Liver (tissue), 9 donors: ENCODE results near the gene KIRREL3. TPM values are rescaled to one million over a fixed set of nuclear protein-coding genes. Genes with fewer than 3 reads are reported as not detected.

ENCODE experiments used
- DNase-seq: peaks from one replicate; pipeline ENCODE4 v3.0.0-alpha.2; 2017; ENCODE audit warnings: low spot score
- H3K27ac ChIP-seq, 2 donors: one replicate each; pipeline ENCODE4 v1.7.0; 2013; ENCODE audit warnings: inconsistent platforms in 2 of 2, low read length in 2 of 2, control low read depth in 1 of 2, low read depth in 1 of 2, mild to moderate bottlenecking in 1 of 2
- H3K27me3 ChIP-seq, 4 donors: one replicate each; pipeline versions ENCODE4 v1.6.1 to v1.7.0; 2013; ENCODE audit warnings: low read length in 3 of 4, inconsistent platforms in 1 of 4, mild to moderate bottlenecking in 1 of 4, moderate library complexity in 1 of 4; ENCODE audit not compliant: control insufficient read depth in 4 of 4, insufficient read depth in 4 of 4
- H3K36me3 ChIP-seq, 4 donors: one replicate each; pipeline versions ENCODE4 v1.6.1 to v1.7.0; 2013; ENCODE audit warnings: low read length in 3 of 4, mild to moderate bottlenecking in 3 of 4, low read depth in 1 of 4, moderate library complexity in 1 of 4; ENCODE audit not compliant: control insufficient read depth in 4 of 4, insufficient read depth in 3 of 4
- H3K4me1 ChIP-seq, 4 donors: one replicate each; pipeline versions ENCODE4 v1.6.1 to v1.7.0; 2013; ENCODE audit warnings: low read length in 3 of 4, mild to moderate bottlenecking in 3 of 4, moderate library complexity in 1 of 4; ENCODE audit not compliant: control insufficient read depth in 4 of 4, insufficient read depth in 4 of 4
- H3K4me3 ChIP-seq, 3 donors: one replicate each; pipeline versions ENCODE4 v1.6.1 to v1.7.0; 2013; ENCODE audit warnings: low read length in 3 of 3, control low read depth in 1 of 3, low read depth in 1 of 3, mild to moderate bottlenecking in 1 of 3
- H3K9ac ChIP-seq, 2 donors: one replicate each; pipeline ENCODE4 v1.7.0; 2013; ENCODE audit warnings: low read length in 2 of 2, mild to moderate bottlenecking in 2 of 2, moderate library complexity in 2 of 2, control low read depth in 1 of 2, low read depth in 1 of 2
- H3K9me3 ChIP-seq, 4 donors: one replicate each; pipeline versions ENCODE4 v1.6.1 to v1.7.0; 2013; ENCODE audit warnings: low read length in 3 of 4; ENCODE audit not compliant: control insufficient read depth in 4 of 4
- EGR1 ChIP-seq, 2 donors: IDR thresholded peaks; 2 replicates each; pipeline ENCODE4 v1.6.1; 2016 to 2018; ENCODE audit warnings: antibody characterized with exemption in 2 of 2, low read depth in 2 of 2
- FOXA1 ChIP-seq: IDR thresholded peaks from 2 replicates; pipeline ENCODE4 v1.6.1; 2016; ENCODE audit warnings: antibody characterized with exemption
- FOXA2 ChIP-seq: IDR thresholded peaks from 2 replicates; pipeline ENCODE4 v1.6.1; 2016; ENCODE audit warnings: antibody characterized with exemption
- HNF4A ChIP-seq, 2 donors: conservative IDR thresholded peaks; 2 replicates each; pipeline ENCODE4 v1.6.1; 2016; ENCODE audit warnings: antibody characterized with exemption in 2 of 2, mild to moderate bottlenecking in 2 of 2
- HNF4G ChIP-seq: IDR thresholded peaks from 2 replicates; pipeline ENCODE4 v1.6.1; 2016; ENCODE audit warnings: antibody characterized with exemption
- JUND ChIP-seq, 2 donors: IDR thresholded peaks; 2 replicates each; pipeline ENCODE4 v1.6.1; 2016; ENCODE audit warnings: antibody characterized with exemption in 2 of 2
- RAD21 ChIP-seq, 2 donors: IDR thresholded peaks; 2 replicates each; pipeline ENCODE4 v1.6.1; 2016; ENCODE audit warnings: antibody characterized with exemption in 2 of 2, mild to moderate bottlenecking in 2 of 2
- RXRA ChIP-seq, 2 donors: IDR thresholded peaks; 2 replicates each; pipeline ENCODE4 v1.6.1; 2017 to 2018; ENCODE audit warnings: antibody characterized with exemption in 2 of 2, mild to moderate bottlenecking in 1 of 2
- SP1 ChIP-seq: IDR thresholded peaks from 2 replicates; pipeline ENCODE4 v1.6.1; 2018; ENCODE audit warnings: antibody characterized with exemption, mild to moderate bottlenecking
- TAF1 ChIP-seq: conservative IDR thresholded peaks from 2 replicates; pipeline ENCODE4 v1.6.1; 2016; ENCODE audit warnings: antibody characterized with exemption, mild to moderate bottlenecking
- YY1 ChIP-seq: IDR thresholded peaks from 2 replicates; pipeline ENCODE4 v1.6.1; 2016; ENCODE audit warnings: antibody characterized with exemption, mild to moderate bottlenecking
- WGBS: extraction: QIAGEN DNeasy Blood & Tissue Kit; methylation state at CpG from one replicate; pipeline ENCODE4 v1.1.7; 2013; 5-methylcytosine and 5-hydroxymethylcytosine counted together
- polyA plus RNA-seq, 2 donors: library from polyadenylated mRNA; stranded (reverse) in 1 of 2; unstranded in 1 of 2; fragments of 200-250 nt in 1 of 2; fragments of >200 nt in 1 of 2; fragmentation: Nextera tagmentation in 1 of 2; extraction: Ambion mirVana in 1 of 2; gene quantifications; one replicate each; pipeline versions ENCODE4 v1.2.1 to v1.2.3, GENCODE V29; 2013 to 2015
- total RNA-seq, 2 donors: library from RNA; depleted of rRNA; stranded (reverse); fragments of >200 nt; gene quantifications; one replicate each; pipeline ENCODE4 v1.2.3, GENCODE V29; 2014
- TF ChIP-seq, protein P1 (sequence below): IDR thresholded peaks from 2 replicates; pipeline ENCODE4 v1.6.1; 2016; ENCODE audit warnings: antibody characterized with exemption
- TF ChIP-seq, protein P2 (sequence below): IDR thresholded peaks from 2 replicates; pipeline ENCODE4 v1.6.1; 2016; ENCODE audit warnings: antibody characterized with exemption
- TF ChIP-seq, protein P3 (sequence below): IDR thresholded peaks from 2 replicates; pipeline ENCODE4 v1.6.1; 2016; ENCODE audit warnings: antibody characterized with exemption
- TF ChIP-seq, protein P4 (sequence below): IDR thresholded peaks from 2 replicates; pipeline ENCODE4 v1.6.1; 2016; ENCODE audit warnings: antibody characterized with exemption, mild to moderate bottlenecking
- donor health status: healthy.
- donor health status: healthy.
- donor health status: healthy.
- donor health status: healthy.
- donor health status: healthy.

The KIRREL3 gene
- total and polyA plus RNA-seq, 4 donors, result 0.03 to 0.29 (median 0.08) TPM; not detected in 1

DNA sequence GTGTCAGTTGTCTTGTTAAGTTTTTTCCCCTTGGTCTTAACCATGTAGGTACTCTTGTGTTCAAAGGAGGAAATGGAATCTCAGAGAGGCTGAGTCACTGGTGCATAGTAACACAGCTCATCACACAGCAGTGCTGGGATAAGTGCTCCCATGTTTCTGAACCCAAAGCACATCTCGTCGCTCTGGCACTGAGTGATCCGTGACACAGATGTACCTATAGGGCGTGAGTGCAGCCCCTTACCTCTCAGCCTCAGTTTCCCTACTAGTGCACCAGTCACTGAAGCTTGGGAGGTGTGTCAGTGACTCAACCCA, 411.1 kb downstream of the KIRREL3 start:
- TF ChIP-seq JUND (IDR thresholded peaks at IDR 0.05), result no peak
- no peak for TF ChIP-seq SP1
- no peak for TF ChIP-seq HNF4A (conservative IDR thresholded peaks at IDR 0.05)
- TF ChIP-seq, protein P1, sequence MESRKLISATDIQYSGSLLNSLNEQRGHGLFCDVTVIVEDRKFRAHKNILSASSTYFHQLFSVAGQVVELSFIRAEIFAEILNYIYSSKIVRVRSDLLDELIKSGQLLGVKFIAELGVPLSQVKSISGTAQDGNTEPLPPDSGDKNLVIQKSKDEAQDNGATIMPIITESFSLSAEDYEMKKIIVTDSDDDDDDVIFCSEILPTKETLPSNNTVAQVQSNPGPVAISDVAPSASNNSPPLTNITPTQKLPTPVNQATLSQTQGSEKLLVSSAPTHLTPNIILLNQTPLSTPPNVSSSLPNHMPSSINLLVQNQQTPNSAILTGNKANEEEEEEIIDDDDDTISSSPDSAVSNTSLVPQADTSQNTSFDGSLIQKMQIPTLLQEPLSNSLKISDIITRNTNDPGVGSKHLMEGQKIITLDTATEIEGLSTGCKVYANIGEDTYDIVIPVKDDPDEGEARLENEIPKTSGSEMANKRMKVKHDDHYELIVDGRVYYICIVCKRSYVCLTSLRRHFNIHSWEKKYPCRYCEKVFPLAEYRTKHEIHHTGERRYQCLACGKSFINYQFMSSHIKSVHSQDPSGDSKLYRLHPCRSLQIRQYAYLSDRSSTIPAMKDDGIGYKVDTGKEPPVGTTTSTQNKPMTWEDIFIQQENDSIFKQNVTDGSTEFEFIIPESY, result no peak
- DNase-seq, result no peak
- Histone ChIP-seq H3K27me3 (no peaks in the 10 kb centered on the region), H3K9me3 (no peaks in the 10 kb centered on the region), H3K36me3 (no peaks in the 10 kb centered on the region), H3K4me3 (no peak overlapping the region), H3K9ac (no peak overlapping the region), H3K4me1 (no peaks in the 10 kb centered on the region), H3K27ac (no peak overlapping the region)
- 80% methylated on average over 4 of the region's 4 CpGs for WGBS

DNA sequence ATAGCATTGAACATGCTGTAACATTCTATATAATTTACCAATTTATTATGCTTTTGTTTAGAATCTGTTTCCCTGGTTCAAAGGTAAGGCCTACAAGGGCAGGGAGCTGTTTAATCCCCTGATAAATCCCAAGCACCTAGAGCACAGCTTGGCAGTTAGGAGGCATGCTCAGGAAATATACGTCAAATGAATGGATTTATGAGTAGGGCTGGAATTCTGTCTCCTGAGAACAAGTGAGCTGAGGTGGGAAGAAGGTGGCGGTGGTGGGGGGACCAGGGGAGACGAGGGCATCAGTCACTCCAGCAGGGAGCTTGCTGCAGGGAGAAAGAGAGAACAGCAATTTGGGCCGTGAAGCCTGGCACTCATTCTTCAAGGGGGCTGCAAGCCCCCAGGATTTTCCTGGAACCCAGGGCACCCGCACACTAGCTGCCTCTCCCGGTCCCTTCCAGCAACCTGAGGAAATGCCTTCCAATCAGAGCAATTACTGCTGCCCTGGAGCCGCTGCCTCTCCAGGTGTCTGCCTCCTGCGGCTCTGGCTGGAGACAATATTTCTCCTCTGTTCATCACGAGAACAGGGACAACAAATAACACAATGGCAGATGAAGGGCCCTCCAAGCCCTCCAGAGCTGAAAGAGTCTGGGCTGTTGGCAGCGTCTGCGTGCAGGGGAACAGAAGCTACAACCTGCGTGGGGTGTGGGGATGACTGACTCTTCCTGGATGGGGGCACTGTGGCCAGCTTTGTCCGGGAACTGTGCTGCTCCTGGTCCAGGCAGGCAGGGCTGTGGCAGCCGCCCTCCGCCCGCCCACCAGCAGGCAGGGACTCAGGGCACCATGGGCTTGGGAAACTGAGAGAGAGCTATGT, 411.7 kb downstream of the KIRREL3 start:
- H3K36me3 ChIP-seq, result no peaks in the 10 kb centered on the region
- no peak for DNase-seq
- H3K4me3 ChIP-seq, result no peak overlapping the region
- H3K27me3 ChIP-seq, result no peaks in the 10 kb centered on the region
- H3K9me3 ChIP-seq, result no peaks in the 10 kb centered on the region
- 76% methylated on average over 16 of the region's 16 CpGs for WGBS
- no peak overlapping the region for H3K9ac ChIP-seq
- TF ChIP-seq, protein P2, sequence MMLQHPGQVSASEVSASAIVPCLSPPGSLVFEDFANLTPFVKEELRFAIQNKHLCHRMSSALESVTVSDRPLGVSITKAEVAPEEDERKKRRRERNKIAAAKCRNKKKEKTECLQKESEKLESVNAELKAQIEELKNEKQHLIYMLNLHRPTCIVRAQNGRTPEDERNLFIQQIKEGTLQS, result no peak
- TF ChIP-seq FOXA2 (no peak), RAD21 (IDR thresholded peaks at IDR 0.05) (no peak), FOXA1 (no peak), HNF4A (conservative IDR thresholded peaks at IDR 0.05) (no peak)
- TF ChIP-seq, protein P3, sequence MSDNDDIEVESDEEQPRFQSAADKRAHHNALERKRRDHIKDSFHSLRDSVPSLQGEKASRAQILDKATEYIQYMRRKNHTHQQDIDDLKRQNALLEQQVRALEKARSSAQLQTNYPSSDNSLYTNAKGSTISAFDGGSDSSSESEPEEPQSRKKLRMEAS, result no peak
- TF ChIP-seq, protein P4, sequence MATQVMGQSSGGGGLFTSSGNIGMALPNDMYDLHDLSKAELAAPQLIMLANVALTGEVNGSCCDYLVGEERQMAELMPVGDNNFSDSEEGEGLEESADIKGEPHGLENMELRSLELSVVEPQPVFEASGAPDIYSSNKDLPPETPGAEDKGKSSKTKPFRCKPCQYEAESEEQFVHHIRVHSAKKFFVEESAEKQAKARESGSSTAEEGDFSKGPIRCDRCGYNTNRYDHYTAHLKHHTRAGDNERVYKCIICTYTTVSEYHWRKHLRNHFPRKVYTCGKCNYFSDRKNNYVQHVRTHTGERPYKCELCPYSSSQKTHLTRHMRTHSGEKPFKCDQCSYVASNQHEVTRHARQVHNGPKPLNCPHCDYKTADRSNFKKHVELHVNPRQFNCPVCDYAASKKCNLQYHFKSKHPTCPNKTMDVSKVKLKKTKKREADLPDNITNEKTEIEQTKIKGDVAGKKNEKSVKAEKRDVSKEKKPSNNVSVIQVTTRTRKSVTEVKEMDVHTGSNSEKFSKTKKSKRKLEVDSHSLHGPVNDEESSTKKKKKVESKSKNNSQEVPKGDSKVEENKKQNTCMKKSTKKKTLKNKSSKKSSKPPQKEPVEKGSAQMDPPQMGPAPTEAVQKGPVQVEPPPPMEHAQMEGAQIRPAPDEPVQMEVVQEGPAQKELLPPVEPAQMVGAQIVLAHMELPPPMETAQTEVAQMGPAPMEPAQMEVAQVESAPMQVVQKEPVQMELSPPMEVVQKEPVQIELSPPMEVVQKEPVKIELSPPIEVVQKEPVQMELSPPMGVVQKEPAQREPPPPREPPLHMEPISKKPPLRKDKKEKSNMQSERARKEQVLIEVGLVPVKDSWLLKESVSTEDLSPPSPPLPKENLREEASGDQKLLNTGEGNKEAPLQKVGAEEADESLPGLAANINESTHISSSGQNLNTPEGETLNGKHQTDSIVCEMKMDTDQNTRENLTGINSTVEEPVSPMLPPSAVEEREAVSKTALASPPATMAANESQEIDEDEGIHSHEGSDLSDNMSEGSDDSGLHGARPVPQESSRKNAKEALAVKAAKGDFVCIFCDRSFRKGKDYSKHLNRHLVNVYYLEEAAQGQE, result no peak
- H3K4me1 ChIP-seq, result no peaks in the 10 kb centered on the region
- H3K27ac ChIP-seq, result no peak overlapping the region

DNA sequence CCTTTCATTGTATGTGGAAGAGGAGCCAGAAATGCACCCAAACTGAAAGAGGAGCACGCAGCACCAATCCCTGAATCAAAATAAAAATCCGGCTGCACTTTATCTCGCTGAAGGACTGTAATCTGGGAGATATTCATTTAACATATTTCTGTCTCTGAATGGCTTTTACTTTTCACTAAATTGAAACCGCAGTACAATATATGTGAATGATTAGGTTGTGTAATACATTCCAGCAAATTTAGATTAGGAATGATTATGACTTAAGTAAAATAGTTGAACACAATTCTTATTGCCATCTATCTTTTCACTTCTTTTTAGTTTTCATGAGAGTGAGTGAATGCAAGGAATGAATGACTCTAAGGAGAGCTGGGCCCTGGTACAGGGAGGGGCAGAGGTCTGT, 413.0 kb downstream of the KIRREL3 start:
- Histone ChIP-seq H3K27me3 (no peaks in the 10 kb centered on the region), H3K4me3 (no peak overlapping the region), H3K9ac (no peak overlapping the region), H3K4me1 (no peaks in the 10 kb centered on the region), H3K36me3 (no peaks in the 10 kb centered on the region), H3K27ac (no peak overlapping the region), H3K9me3 (no peaks in the 10 kb centered on the region)
- no peak for DNase-seq
- 81% methylated on average over 4 of the region's 4 CpGs for WGBS
- TF ChIP-seq, protein P3, result no peak
- TF ChIP-seq JUND (IDR thresholded peaks at IDR 0.05) (no peak), RXRA (IDR thresholded peaks at IDR 0.05) (no peak), HNF4G (no peak), EGR1 (IDR thresholded peaks at IDR 0.05; ENCODE audit: low read depth in 2 of 2) (no peak), YY1 (no peak), TAF1 (no peak), SP1 (no peak)
- TF ChIP-seq, protein P4, result no peak
